Stimulated activated CD8-positive, alpha-beta memory T cell treated with anti-CD3 and anti-CD28 coated beads, Interleukin-12 subunit alpha, Interleukin-12 subunit beta, amount 100 ng/mL, for 1 hour (primary cell): Measurements from ENCODE around the gene PSG11.
"Not testable (repeated sequence)": the region's sequence is repeated elsewhere in the genome, so short reads cannot be mapped to it uniquely, and the experiment has no call there.

Source experiments
- DNase-seq: peaks from one replicate; pipeline ENCODE4 v3.0.0-alpha.2; 2020; ENCODE audit warnings: low read depth

Gene PSG11

GRCh38 chr19:42988206-42988605 is 38.1 kb downstream of the PSG11 start:
- not testable (repeated sequence) for DNase-seq

- DNase-seq: no peak
Measured at GRCh38 chr19:42985588-42985987, 40.7 kb downstream of the PSG11 start.

- not testable (repeated sequence) for DNase-seq
Measured at GRCh38 chr19:42982111-42982510, 44.2 kb downstream of the PSG11 start.

- not testable (repeated sequence) for DNase-seq
Measured at GRCh38 chr19:42971451-42971850, 54.8 kb downstream of the PSG11 start.

- DNase-seq: no peak
Measured at GRCh38 chr19:42965176-42965575, 61.1 kb downstream of the PSG11 start.

GRCh38 chr19:42961119-42961518 is 65.2 kb downstream of the PSG11 start:
- DNase-seq: no peak
